Measurements from ENCODE around the gene SCNM1.
"Not testable (repeated sequence)": the region's sequence is repeated elsewhere in the genome, so short reads cannot be mapped to it uniquely, and the experiment has no call there.

The SCNM1 gene

GRCh38 chr1:151147132-151147503 lies 18.8 kb upstream of the SCNM1 start:
- DNase-seq, result no peak

DNA sequence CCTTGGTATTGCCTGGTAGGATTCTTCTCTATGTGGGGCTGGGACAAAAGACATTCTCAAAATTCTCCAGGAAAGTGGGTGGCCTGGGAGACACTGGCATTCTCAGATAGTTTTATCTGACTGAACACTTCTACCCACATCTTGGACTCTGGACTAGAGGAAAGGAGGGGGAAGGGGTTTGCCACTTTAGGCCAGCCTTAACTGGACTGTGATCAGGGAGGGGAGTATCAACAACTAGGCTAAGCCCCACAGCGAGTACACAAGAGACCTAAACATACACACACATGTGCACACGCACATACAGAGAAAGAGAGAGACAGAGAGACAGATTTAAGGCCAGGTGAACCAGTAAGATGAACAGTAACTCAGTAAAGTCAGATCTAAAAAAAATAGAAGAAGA lies 18.3 kb upstream of the SCNM1 start:
- DNase-seq, result no peak

DNA sequence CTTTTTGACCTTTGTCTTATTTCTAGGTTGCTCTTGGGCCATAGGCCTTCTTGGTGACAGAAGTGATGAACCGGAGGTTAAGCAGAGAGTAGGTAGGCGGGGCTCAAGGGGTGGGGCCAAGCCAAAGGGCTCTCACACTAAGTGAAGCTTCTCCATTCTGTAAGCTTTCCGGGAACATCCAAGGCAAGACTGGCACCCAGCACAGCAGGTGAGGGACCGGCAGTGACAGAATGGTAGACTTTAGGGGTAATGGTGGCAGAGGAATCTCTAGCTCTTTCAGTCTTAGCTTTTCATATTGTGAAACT lies 9.5 kb upstream of the SCNM1 start, which contains the start of gene TNFAIP8L2:
Gene TNFAIP8L2, plus strand, starts transcription at position 135 of the 305 bp plus-strand sequence. CDS start 2,049 bp downstream, outside the sequence.
- DNase-seq, result peak; percentile 76

- peak; percentile 67 for DNase-seq
Observed at GRCh38 chr1:151157067-151157531, 8.8 kb upstream of the SCNM1 start.

- DNase-seq, result peak; percentile 12
Observed at GRCh38 chr1:151158326-151158725, 7.6 kb upstream of the SCNM1 start.

DNA sequence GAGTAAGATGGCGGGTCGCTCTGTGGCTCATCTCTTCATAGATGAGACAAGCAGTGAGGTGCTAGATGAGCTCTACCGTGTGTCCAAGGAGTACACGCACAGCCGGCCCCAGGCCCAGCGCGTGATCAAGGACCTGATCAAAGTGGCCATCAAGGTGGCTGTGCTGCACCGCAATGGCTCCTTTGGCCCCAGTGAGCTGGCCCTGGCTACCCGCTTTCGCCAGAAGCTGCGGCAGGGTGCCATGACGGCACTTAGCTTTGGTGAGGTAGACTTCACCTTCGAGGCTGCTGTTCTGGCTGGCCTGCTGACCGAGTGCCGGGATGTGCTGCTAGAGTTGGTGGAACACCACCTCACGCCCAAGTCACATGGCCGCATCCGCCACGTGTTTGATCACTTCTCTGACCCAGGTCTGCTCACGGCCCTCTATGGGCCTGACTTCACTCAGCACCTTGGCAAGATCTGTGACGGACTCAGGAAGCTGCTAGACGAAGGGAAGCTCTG lies 7.1 kb upstream of the SCNM1 start:
- no peak for DNase-seq

DNA sequence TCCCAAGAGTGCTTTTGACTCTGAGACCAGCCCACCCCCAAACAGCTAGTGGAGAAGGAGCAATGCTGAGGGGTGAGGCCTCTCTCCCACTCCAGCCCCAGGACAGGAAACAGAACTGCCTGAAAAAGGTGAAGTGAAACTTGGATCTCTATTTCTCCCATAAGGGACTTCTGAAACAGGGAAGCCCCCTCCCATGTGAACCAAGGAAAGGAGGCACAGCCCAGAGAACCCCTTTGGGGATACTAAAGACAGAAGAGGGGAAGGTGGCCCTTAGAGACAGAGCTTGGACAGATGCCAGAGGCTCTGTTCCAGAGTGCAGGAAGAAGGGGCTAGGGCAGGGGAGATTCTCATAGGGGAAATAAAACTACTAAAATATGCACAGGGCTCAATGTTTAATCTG lies 6.6 kb upstream of the SCNM1 start:
- no peak for DNase-seq

DNA sequence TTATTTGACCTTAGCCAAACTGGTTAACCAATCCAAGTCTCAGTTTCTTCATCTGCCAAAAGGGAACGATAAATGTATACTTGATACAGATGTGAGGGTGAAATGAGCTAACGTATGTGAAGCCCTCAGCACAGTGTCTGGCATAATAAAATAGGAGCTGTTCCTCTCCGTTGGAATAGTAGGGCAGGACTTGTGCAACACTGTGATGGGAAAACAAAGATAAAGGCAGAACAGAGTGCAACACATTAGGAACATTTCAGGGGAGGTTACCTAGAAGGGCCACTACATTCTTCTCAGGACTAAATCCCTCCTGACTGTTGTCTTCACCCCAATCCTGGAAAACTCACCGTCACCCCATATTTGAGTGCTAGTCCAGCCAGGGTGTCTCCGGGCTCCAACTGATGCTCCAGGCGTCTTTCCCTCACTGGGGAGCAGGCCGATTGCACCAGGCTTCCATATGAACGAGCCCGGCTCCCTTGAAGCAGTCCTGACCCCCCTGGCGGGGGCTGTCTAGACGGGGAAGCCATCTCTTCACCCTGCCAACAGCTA lies 1.1 kb upstream of the SCNM1 start:
- no peak for DNase-seq

- DNase-seq, result no peak
Observed at GRCh38 chr1:151165281-151165737, 635 bp upstream of the SCNM1 start.

GRCh38 chr1:151166505-151166956 lies 587 bp downstream of the SCNM1 start:
- DNase-seq, result no peak

GRCh38 chr1:151167116-151167515 lies 1.2 kb downstream of the SCNM1 start:
- DNase-seq, result no peak

- no peak for DNase-seq
Observed at GRCh38 chr1:151171190-151171589, 5.2 kb downstream of the SCNM1 start.

DNA sequence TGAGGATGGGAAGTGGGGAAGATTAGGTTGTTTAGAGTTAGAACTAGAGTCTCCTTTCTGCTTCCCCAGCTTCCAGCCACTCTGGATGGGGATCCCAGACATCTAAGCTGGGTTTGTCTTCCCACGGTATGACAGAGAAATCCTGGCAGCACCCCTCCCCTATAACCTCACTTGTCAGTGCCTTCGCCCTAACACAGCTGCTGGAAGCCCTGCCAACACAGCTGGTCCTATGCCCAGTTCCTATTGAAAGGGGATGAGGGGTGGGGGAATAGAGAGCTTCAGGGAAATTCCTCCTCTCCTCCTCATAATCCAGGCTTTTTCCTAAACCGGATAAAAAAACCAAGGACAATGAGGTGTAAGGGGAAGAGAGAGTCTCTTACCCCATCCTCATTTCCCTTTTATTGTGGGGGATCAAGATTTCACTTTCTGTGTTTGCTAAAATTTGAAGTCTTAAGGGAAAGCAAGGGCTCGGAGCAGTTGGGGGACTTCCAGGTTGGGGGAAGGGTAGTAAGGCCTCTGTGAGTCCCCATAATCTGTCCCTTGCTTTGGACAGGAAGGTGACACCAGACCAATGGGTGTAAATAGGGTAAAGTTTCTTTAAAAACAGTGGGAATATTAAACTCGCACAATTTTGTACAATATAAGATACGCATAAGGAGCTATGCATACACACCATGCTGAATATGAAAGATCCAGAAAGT lies 9.2 kb downstream of the SCNM1 start:
- DNase-seq, result no peak

DNA sequence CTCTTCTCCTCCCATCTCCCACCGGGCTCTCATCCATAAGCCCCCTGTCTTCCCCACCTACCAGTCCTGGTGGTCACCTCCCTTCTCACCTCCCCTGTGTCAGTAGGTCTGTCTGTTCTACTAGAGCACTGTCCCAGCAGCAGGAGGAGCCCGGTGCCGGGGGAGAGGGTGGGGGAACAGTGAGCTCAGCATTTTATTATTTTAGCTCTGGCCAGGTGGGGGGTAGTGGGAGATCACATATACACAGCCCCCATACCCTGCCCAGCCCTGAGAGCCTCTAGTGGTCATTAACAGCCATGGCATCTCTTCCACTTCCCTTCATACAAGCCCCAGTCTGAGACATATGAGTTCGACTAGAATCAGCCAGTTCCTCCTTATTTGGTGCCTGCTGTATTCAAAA lies 9.9 kb downstream of the SCNM1 start, which contains the start of gene TMOD4:
Gene TMOD4, minus strand, starts transcription at position 119 of the 400 bp plus-strand sequence. CDS start 1,106 bp downstream, outside the sequence.
- no peak for DNase-seq

GRCh38 chr1:151176514-151177045 lies 10.6 kb downstream of the SCNM1 start:
- no peak for DNase-seq

- DNase-seq, result no peak
Observed at GRCh38 chr1:151184211-151184610, 18.3 kb downstream of the SCNM1 start.

DNA sequence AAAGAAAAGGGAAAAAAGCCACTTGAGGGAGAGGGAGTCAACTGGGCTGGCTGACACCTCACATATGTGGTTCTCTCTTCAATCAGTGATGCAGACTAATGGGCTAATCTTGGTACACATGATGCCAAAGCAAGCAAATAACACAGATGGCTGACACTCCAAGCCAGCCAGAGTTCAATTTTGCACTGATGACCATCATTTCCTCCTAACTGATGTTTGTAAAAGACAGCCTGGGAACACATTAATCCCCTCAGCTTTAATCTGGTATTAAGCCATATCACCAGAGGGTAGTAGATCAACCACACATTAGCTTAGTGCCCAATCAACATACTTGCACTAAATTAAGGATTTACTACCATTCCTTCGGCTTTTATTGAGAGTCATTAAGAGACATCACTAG lies 21.3 kb downstream of the SCNM1 start:
- no peak for DNase-seq

DNA sequence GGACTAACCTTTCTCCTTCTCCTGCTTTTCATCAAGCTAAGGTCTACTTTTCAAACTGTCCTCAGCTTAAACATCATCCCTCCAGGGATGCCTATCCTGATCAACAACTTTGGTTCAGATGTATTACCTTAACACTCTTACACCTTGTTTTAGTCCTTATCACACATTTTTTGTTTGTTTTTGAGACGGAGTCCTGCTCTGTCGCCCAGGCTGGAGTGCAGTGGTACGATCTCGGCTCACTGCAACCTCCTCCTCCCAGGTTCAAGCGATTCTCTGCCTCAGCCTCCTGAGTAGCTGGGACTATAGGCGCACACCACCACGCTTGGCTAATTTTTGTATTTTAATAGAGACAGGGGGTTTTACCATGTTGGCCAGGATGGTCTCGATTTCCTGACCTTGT lies 22.7 kb downstream of the SCNM1 start:
- DNase-seq, result not testable (repeated sequence)

GRCh38 chr1:151189637-151190445 lies 23.9 kb downstream of the SCNM1 start, which contains the start of gene VPS72:
TSS of gene VPS72 (minus strand) at chr1:151190197. CDS start at chr1:151190121, 76 bp downstream.
- DNase-seq, result peak; percentile 87

DNA sequence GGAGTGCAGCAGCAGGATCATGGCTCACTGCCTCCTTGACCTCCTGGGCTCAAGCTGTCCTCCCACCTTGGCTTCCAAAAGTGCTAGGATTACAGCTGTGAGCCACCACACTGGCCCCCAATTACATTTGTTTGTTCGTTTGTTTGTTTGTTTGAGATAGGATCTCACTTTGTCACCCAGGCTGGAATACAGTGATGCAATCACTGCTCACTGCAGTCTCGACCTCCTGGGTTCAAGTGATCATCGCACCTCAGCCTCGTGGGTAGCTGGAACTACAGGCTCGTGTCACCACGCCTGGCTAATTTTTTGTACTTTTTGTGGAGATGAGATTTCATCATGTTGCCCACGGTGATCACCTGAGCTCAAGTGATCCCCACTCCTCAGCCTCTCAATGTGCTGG lies 26.1 kb downstream of the SCNM1 start:
- DNase-seq, result no peak

DNA sequence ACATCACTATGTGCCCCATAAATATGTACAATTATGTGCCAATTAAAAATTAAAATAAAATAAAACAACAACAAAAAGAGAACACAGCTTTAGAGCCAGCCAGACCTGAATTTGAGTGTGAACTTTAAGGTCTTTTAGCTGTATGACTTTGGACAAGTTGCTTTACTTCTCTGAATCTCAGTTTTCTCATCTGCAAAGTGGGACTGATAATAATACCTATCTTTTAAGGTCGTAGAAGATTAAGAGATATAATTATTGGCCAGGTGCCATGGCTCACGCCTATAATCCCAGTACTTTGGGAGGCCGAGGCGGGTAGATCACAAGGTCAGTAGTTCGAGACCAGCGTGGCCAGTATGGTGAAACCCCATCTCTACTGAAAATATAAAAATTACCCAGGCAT lies 27.4 kb downstream of the SCNM1 start:
- no peak for DNase-seq

DNA sequence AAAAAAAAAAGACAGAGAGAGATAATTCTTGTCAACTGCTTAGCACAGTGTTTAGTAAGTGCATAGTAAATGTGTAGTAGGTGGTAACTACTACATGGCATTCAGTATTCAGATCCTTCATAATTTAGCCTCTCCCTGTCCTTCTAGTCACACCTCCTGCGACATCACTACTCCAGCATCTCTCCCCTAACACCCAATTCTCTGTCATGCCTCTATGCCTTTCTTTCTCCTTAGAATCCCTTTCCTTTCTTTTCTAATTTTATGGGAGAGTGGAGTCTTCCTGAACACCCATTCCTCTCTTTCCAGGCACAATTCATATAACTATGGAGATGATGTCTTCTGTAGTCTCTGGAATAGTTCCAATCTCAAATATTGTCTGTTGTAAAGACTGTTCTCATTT lies 27.9 kb downstream of the SCNM1 start:
- DNase-seq, result no peak

Data from CD4-positive, alpha-beta T cell treated with Interleukin-4 for 4 hours (primary cell).